ENCODE measurements around the gene MOSMO.

DNA sequence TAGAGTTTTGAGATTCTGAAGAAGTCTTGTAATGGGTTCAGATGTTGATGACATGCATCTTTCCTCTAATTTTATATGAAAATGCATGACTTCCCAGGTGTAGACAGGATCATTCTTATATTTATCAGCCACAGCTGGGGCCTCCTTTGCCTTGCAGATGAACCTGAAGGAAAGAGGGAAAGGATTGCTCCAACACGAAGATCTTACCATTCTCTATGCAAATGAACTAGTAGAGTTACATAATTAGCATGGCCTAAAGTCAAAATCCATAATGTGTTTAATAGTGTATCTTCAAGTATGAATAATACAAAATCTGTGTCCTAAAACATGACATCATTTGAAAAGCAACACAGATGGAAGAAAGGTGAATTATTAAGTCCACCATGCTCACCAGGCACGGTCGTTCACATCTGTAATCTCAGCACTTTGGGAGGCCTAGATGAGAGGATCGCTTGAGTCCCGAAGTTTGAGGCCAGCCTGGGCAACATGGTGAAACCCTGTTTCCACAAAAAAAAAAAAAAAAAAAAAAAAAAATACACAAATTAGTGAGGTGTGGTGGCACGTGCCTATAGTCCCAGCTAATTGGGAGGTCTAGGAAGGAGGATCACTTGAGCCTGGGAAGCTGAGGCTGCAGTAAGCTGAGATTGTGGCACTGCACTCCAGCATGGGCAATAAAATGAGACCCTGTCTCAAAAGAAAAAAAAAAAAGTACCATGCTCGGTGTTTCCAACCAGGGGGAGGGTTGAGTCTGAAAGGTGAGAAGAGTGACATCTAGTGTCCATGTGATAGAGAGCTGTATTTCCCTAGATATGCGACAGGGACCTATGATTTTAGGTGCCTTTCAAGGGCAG, 90.7 kb downstream of the MOSMO start:
- TF ChIP-seq, protein P1, sequence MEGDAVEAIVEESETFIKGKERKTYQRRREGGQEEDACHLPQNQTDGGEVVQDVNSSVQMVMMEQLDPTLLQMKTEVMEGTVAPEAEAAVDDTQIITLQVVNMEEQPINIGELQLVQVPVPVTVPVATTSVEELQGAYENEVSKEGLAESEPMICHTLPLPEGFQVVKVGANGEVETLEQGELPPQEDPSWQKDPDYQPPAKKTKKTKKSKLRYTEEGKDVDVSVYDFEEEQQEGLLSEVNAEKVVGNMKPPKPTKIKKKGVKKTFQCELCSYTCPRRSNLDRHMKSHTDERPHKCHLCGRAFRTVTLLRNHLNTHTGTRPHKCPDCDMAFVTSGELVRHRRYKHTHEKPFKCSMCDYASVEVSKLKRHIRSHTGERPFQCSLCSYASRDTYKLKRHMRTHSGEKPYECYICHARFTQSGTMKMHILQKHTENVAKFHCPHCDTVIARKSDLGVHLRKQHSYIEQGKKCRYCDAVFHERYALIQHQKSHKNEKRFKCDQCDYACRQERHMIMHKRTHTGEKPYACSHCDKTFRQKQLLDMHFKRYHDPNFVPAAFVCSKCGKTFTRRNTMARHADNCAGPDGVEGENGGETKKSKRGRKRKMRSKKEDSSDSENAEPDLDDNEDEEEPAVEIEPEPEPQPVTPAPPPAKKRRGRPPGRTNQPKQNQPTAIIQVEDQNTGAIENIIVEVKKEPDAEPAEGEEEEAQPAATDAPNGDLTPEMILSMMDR (IDR thresholded peaks at IDR 0.05), result peak; percentile 47 to 69 (median 67)
- TF ChIP-seq POLR2A (IDR thresholded peaks at IDR 0.05), result no peak

Measured in right lobe of liver (tissue), 4 donors.